Tibial nerve (tissue), 4 donors: ENCODE measurements around the gene IL20. TPM values are rescaled to one million over a fixed set of nuclear protein-coding genes. Genes with fewer than 3 reads are reported as not detected.
"Not testable (repeated sequence)": the region's sequence is repeated elsewhere in the genome, so short reads cannot be mapped to it uniquely, and the experiment has no call there.

Experiments used
- DNase-seq, 2 donors: peaks; one replicate each; pipeline ENCODE4 v3.0.0-alpha.2; 2019; ENCODE audit warnings: low spot score in 2 of 2
- H3K27ac ChIP-seq, 4 donors: fragments of 200-600 bp; sonication (generic) in 3 of 4; one replicate each; pipeline ENCODE4 v1.5.1; 2017 to 2019; ENCODE audit warnings: mild to moderate bottlenecking in 1 of 4
- H3K27me3 ChIP-seq, 2 donors: fragments of 200-600 bp; sonication (generic) in 1 of 2; one replicate each; pipeline versions ENCODE4 v1.5.1 to v1.6.0; 2017 to 2019
- H3K36me3 ChIP-seq, 3 donors: fragments of 200-600 bp; sonication (generic); one replicate each; pipeline ENCODE4 v1.5.1; 2018 to 2019
- H3K4me1 ChIP-seq, 4 donors: fragments of 200-600 bp; sonication (generic) in 3 of 4; one replicate each; pipeline ENCODE4 v1.5.1; 2017 to 2019
- H3K4me3 ChIP-seq, 4 donors: fragments of 200-600 bp; sonication (generic) in 3 of 4; one replicate each; pipeline ENCODE4 v1.5.1; 2017 to 2019; ENCODE audit warnings: mild to moderate bottlenecking in 1 of 4, moderate library complexity in 1 of 4
- H3K9me3 ChIP-seq, 4 donors: fragments of 200-600 bp; sonication (generic) in 3 of 4; one replicate each; pipeline ENCODE4 v1.5.1; 2017 to 2019
- CTCF ChIP-seq, 5 experiments: fragments of 200-600 bp in 3 of 5; fragments of 450-650 bp in 2 of 5; sonication (generic) in 3 of 5; IDR thresholded peaks; one replicate each; pipeline ENCODE4 v1.5.1; 2016 to 2019; ENCODE audit warnings: antibody characterized with exemption in 5 of 5, mild to moderate bottlenecking in 3 of 5, moderate library complexity in 2 of 5
- EP300 ChIP-seq, 2 donors: sonication (generic); formaldehyde crosslinking; IDR thresholded peaks; one replicate each; pipeline ENCODE4 v1.6.1; 2017; ENCODE audit warnings: antibody characterized with exemption in 2 of 2, mild to moderate bottlenecking in 1 of 2
- POLR2A ChIP-seq, 2 donors: fragments of 450-650 bp; IDR thresholded peaks; one replicate each; pipeline ENCODE4 v1.6.1; 2017; ENCODE audit warnings: antibody characterized with exemption in 2 of 2, mild to moderate bottlenecking in 2 of 2, moderate library complexity in 2 of 2
- WGBS, 2 donors: methylation state at CpG; one replicate each; pipeline ENCODE4 v1.1.5; 2018; 5-methylcytosine and 5-hydroxymethylcytosine counted together
- total RNA-seq, 4 donors: library from RNA; depleted of rRNA; stranded (reverse); fragments of >200 nt; gene quantifications; one replicate each; pipeline ENCODE4 v1.1.0, GENCODE V29; 2016

The IL20 gene
- total RNA-seq, 4 donors from 2014 or later: not detected

DNA sequence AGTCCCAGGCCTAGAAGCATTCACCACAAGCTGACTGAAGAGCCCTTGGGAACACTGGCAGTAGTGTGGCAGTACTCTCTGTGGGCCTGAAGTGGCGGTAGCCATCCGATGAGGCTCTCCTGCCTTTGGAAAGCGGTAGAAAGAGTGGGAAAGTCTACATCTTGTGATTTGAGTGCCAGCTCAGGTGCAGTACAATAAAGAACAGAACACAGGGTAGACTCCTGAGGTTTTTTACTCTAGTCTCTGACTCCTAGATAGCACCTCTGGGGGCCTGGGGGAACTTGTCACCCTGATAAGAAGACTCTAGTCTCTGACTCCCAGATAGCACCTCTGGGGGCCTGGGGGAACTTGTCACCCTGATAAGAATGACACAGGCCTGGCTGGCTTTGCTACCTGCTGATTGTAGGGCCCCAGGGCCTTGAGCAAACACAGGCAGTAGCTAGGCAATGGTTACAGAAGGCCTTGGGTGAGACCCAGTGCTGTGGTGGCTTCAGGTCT is 18.0 kb upstream of the IL20 start:
- peaks cover 0 to 17% (median 0%) of the 10 kb centered on the region in 4 donors for H3K9me3 ChIP-seq
- no peaks in the 10 kb centered on the region for H3K36me3 ChIP-seq
- no peak for DNase-seq
- no peaks in the 10 kb centered on the region for H3K4me1 ChIP-seq
- no peak for TF ChIP-seq POLR2A (IDR thresholded peaks at IDR 0.05)
- no peak for TF ChIP-seq CTCF (IDR thresholded peaks at IDR 0.05)
- no peak overlapping the region for H3K27ac ChIP-seq
- WGBS, 2 donors: 89 to 93% methylated on average over 3 of the region's 3 CpGs
- no peak overlapping the region for H3K4me3 ChIP-seq
- no peaks in the 10 kb centered on the region for H3K27me3 ChIP-seq

GRCh38 chr1:206847946-206848345 is 17.5 kb upstream of the IL20 start:
- Histone ChIP-seq H3K36me3 (no peaks in the 10 kb centered on the region), H3K27me3 (no peaks in the 10 kb centered on the region), H3K9me3 (peaks cover 0 to 23% (median 0%) of the 10 kb centered on the region in 4 donors), H3K27ac (no peak overlapping the region), H3K4me1 (no peaks in the 10 kb centered on the region), H3K4me3 (no peak overlapping the region)
- WGBS, 2 donors: 61 to 73% methylated on average over 1 of the region's 1 CpG
- DNase-seq: no peak
- TF ChIP-seq EP300 (IDR thresholded peaks at IDR 0.05) (no peak), CTCF (IDR thresholded peaks at IDR 0.05) (no peak), POLR2A (IDR thresholded peaks at IDR 0.05) (no peak)

- H3K9me3 ChIP-seq: peaks cover 0 to 23% (median 0%) of the 10 kb centered on the region in 4 donors
- TF ChIP-seq CTCF (IDR thresholded peaks at IDR 0.05) (no peak), POLR2A (IDR thresholded peaks at IDR 0.05) (no peak), EP300 (IDR thresholded peaks at IDR 0.05) (no peak)
- H3K27me3 ChIP-seq: no peaks in the 10 kb centered on the region
- no peak overlapping the region for H3K27ac ChIP-seq
- no peaks in the 10 kb centered on the region for H3K36me3 ChIP-seq
- no peak overlapping the region for H3K4me3 ChIP-seq
- H3K4me1 ChIP-seq: no peaks in the 10 kb centered on the region
- no peak for DNase-seq
- 84 to 86% methylated on average over 2 of the region's 2 CpGs for WGBS, 2 donors
Observed at GRCh38 chr1:206850401-206850800, 15.0 kb upstream of the IL20 start.

- TF ChIP-seq CTCF (IDR thresholded peaks at IDR 0.05): no peak
- TF ChIP-seq POLR2A (IDR thresholded peaks at IDR 0.05): no peak
- TF ChIP-seq EP300 (IDR thresholded peaks at IDR 0.05): no peak
- H3K27me3 ChIP-seq: no peaks in the 10 kb centered on the region
- no peak overlapping the region for H3K4me3 ChIP-seq
- no peaks in the 10 kb centered on the region for H3K4me1 ChIP-seq
- H3K9me3 ChIP-seq: peaks cover 0 to 23% (median 0%) of the 10 kb centered on the region in 4 donors
- no peak for DNase-seq
- WGBS, 2 donors: 54 to 69% methylated on average over 5 of the region's 5 CpGs
- no peak overlapping the region for H3K27ac ChIP-seq
- H3K36me3 ChIP-seq: no peaks in the 10 kb centered on the region
Observed at GRCh38 chr1:206851341-206852010, 13.9 kb upstream of the IL20 start.

DNA sequence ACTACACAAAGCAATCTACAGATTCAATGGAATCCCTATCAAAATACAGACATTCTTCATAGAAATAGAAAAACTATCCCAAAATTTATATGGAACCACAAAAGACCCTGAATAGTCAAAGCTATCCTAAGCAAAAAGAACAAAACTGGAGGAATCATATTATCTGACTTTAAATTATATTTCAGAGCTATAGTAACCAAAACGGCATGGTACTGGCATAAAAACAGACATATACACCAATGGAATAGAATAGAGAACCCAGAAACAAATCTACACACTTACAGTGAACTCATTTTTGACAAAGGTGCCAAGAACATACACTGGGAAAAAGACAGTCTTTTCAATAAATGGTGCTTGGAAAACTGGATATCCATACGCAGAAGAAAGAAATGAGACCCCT is 12.8 kb upstream of the IL20 start:
- H3K36me3 ChIP-seq, H3K4me3 ChIP-seq, H3K4me1 ChIP-seq, DNase-seq, H3K27ac ChIP-seq, H3K27me3 ChIP-seq: not testable (repeated sequence)
- WGBS, 2 donors: 94 to 97% methylated on average over 2 of the region's 2 CpGs
- peaks cover 0 to 21% (median 0%) of the 10 kb centered on the region in 4 donors for H3K9me3 ChIP-seq

DNA sequence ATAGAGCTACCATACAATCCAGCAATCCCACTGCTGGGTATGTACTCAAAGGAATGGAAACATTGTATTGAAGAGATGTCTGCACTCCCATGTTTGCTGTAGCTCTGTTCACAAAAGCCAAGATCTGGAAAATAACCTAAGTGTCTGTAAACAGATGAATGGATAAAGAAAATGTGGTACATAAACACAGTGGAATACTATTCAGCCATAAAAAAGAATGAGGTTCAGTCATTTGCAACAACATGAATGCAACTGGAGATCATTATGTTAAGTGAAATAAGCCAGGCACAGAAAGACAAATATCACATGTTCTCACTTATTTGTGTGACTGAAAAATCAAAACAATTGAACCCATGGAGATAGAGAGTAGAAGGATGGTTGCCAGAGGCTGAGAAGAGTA is 11.7 kb upstream of the IL20 start:
- peaks cover 0 to 16% (median 0%) of the 10 kb centered on the region in 4 donors for H3K9me3 ChIP-seq
- not testable (repeated sequence) for H3K4me3 ChIP-seq, DNase-seq, H3K27me3 ChIP-seq, H3K27ac ChIP-seq, H3K4me1 ChIP-seq, H3K36me3 ChIP-seq
